Measurements from ENCODE around the gene CCDC7.
"Not testable (repeated sequence)": the region's sequence is repeated elsewhere in the genome, so short reads cannot be mapped to it uniquely, and the experiment has no call there.

Gene CCDC7

GRCh38 chr10:32891261-32891660 is 445.3 kb downstream of the CCDC7 start:
- no peak for DNase-seq

- DNase-seq: no peak
Observed at GRCh38 chr10:32893434-32893833, 447.5 kb downstream of the CCDC7 start.

GRCh38 chr10:32893916-32894664 is 448.1 kb downstream of the CCDC7 start:
- no peak for DNase-seq

DNA sequence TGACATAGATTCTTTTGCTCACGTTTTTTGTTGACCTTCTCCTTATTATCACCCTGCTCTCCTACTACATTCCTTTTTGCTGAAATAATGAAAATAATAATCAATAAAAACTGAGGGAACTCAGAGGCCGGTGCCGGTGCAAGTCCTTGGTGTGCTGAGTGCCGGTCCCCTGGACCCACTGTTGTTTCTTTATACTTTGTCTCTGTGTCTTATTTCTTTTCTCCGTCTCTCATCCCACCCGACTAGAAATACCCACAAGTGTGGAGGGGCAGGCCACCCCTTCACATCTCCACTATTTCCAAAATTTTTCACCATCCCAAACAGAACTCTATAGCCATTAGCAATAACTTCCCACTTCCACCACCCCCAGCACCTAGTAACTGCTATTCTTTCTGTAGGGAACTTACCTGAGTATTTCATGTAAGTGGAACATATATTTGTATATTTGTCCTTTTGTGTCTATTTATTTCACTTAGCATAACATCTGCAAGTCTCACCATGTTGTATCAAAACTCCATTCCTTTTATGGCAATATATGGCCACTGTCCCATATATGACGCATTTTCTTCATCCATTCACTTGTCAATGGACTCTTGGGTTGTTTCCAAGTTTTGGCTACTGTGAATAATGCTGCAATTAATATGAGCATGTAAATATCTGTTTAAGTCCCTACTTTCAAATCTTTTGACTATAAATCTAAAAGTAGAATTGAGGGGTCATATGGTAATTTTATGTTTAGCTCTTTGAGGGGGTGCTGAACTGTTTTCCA is 449.4 kb downstream of the CCDC7 start:
- DNase-seq: not testable (repeated sequence)

DNA sequence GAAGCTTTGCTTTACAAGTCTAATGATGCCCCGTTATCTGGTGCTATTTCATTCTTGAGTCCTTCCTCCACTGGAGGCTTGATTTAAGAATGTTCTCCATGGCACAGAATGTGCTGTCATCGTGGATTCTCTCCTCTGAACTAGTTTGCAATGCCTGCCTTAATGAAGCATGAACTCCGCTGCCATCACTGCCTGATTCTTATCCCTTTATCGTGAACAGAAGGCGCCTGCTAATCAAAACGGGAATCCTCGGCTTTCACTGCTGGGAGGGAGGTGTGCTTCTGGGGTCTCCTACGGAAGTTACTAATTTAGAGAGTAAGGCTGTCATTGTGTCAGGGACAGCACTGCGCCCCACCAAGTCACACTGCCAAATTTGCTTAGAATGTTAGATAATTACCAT is 455.9 kb downstream of the CCDC7 start:
- DNase-seq: no peak

GRCh38 chr10:32905466-32905865 is 459.5 kb downstream of the CCDC7 start:
- DNase-seq: no peak

GRCh38 chr10:32906595-32906994 is 460.7 kb downstream of the CCDC7 start:
- no peak for DNase-seq

DNA sequence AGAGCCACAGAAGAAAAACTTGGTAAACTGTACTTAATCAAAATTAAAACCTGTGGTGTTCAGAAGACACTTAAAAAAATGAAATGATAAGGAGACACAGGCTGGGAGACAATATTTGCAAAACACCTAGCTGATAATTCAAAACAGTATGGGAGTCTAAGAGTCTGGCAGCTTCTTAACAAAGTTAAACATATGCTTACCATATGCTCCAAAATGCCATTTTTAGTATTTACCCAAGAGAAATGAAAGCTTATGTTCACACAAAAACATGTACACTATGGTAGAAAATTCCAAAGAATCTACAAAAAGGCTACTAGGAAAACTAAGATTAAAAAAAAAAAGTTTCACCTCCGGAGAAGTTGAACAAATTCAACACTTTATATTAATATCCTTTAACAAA is 463.5 kb downstream of the CCDC7 start:
- DNase-seq: no peak

DNA sequence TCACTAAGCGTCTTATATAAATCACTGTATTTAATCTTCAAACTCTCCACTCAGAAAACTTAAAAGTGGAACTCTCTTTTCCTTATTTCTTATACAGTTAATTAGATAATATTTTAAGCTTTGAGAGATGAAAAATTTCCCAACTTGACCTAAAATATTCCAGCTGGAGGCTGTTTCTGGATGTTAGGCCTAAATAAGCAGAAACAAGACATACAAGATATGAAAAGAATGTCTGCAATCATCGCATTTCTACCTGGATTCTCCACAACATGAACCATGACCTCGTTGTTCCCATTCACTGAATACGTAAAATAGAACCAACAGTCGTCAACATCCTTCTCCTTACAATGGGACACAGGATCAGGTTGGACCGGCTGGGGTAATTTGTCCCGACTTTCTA is 464.0 kb downstream of the CCDC7 start:
- DNase-seq: not testable (repeated sequence)

DNA sequence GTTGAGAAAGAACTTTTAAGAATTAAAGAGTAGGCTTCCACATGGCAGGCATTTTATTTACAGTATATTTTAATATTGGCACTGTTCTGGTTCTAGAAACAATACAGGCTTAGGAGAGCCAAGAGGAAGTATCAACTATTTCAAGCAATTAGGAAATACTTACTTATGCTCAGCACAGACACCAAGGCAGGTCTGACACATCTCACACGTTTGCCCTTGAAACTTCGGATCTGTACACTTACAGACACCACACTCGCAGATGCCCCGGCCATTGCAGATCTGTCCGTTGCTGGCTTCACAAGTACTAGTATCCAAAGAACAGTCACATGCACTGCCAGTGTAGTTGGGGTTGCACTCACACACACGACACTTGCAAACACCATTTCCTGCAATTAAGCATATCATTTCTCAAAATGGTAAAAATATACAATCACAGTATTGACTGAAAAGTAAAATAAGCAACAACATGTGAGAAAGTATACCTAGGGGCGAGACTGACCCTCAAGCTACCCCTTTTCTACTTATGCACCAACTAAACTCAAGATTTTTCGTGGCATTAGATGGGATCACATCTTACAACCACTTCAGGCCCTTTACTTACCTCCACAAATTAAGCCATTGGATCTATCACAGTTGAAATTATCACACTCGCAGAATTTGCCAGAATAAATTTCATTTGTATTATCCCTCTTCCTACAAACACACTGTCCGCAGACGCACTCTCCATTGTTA is 465.5 kb downstream of the CCDC7 start:
- DNase-seq: no peak

GRCh38 chr10:32917817-32918216 is 471.9 kb downstream of the CCDC7 start:
- not testable (repeated sequence) for DNase-seq

- no peak for DNase-seq
Observed at GRCh38 chr10:32922170-32922569, 476.2 kb downstream of the CCDC7 start.

DNA sequence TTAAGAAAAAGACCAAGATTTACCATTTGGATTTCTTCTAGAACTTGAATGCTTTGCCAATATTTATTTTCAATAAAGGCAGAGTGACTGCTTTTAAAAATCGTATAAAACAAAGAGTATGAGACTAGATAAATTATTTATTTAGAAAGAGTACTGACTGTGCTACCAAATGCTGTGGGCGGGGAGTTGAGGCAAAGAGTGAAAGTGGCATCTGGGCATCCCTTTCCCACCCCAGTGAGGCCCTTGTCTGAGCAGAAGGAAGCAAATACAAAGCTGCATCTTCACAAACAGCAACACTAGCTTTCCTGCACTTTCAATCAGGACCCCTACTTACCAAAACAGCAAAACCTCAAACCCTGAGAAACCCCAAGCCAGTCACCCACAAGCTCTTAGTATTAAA is 477.2 kb downstream of the CCDC7 start:
- DNase-seq: no peak

- DNase-seq: no peak
Observed at GRCh38 chr10:32923849-32924248, 477.9 kb downstream of the CCDC7 start.
